ENCODE results near the gene MPO.

The MPO gene

DNA sequence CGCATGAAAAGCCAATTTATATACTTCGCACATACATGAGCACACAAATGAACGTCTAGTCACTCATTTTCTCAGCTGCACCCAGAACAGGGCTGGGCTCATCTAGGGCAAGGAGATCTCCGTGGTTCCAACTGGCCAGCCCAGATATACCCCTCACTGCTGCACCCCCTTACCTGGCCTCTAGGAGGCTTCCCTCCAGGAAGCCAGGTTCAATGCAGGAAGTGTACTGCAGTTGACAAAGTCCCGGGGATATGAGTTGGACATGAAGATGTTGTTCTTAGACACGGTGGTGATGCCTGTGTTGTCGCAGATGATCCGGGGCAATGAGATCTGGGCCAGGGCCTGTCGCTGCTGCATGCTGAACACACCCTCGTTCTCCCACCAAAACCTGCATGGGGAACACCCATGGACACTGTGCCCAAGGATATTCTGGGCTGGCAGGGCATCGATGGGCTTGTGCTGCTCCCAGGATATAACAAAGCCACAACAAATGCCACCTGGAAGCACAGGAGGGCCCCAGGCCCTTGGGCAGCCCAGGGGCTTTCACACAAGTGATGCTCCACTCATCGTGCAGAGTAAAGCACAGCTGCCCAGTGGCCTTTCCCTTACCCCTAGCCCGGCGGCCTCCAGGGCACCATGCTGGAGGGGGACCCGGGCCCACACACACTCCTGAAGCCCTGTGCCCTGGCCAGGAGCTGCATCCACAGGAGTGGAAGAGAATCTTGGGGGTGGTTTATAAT, 10.1 kb downstream of the MPO start:
- no peak overlapping the region for H3K27ac ChIP-seq
- DNase-seq (ENCODE audit: low spot score), result no peak
- no peak for TF ChIP-seq CTCF (IDR thresholded peaks at IDR 0.05)
- H3K4me3 ChIP-seq, result no peak overlapping the region

DNA sequence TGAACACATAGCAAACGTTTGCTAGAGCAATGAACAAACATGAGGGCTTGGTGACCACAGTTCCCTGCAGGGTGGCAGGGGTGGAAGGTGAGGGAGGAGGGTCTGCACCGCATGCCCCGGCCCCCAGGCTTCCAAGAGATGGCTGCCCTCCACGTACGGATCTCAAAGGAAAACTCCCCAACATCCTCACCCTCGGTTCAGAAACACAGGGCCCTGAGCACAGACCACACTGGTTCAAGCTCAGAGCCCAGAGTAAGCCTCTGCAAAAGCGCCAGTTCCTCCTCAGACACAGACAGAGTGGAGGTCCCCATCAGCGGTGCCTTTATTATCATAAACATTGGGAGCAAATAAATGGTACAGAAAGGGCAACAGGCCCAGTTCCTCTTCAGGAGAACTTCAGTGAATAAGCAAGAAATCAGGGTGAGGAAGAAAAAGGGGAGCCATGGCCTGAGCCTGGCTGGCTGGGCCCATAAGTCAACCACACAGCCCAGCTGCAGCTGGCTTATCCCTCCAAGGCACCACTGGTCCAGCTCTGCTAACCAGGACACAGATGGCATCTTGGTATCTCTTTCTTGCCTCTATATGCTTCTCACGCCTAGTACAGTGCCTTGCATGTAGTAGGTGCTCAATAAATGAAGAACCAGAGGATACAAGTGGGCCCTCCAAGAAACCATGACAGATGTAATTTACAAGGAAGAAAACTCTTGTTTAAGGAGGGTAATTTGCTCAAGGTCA, 11.0 kb downstream of the MPO start:
- no peak overlapping the region for H3K4me3 ChIP-seq
- DNase-seq (ENCODE audit: low spot score), result no peak
- no peak overlapping the region for H3K27ac ChIP-seq
- no peak for TF ChIP-seq CTCF (IDR thresholded peaks at IDR 0.05)

GRCh38 chr17:58268774-58269556, 11.8 kb downstream of the MPO start:
- Histone ChIP-seq H3K4me3 (no peak overlapping the region), H3K27ac (no peak overlapping the region)
- no peak for DNase-seq (ENCODE audit: low spot score)
- TF ChIP-seq CTCF (IDR thresholded peaks at IDR 0.05), result no peak

DNA sequence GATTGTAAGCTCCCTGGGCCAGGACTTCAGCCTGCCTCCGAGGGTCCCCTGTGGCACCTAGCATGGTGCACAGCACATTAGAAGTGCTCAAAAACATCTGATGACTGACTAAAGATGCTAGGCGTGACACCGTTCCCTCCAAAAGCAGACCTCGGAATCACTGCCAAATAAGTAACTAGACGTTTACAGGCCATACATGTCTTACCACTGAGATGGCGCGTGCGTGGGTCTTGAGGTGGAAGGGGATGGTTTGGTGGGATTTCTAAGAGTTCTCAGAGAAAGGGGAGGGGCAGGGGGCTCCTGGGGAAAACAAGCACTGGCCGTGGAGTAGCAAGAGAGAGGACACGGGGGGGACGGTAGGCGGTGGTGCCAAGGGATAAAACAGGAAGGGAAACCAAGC, 12.4 kb downstream of the MPO start:
- Histone ChIP-seq H3K27ac (no peak overlapping the region), H3K4me3 (no peak overlapping the region)
- no peak for TF ChIP-seq CTCF (IDR thresholded peaks at IDR 0.05)
- DNase-seq (ENCODE audit: low spot score), result no peak

DNA sequence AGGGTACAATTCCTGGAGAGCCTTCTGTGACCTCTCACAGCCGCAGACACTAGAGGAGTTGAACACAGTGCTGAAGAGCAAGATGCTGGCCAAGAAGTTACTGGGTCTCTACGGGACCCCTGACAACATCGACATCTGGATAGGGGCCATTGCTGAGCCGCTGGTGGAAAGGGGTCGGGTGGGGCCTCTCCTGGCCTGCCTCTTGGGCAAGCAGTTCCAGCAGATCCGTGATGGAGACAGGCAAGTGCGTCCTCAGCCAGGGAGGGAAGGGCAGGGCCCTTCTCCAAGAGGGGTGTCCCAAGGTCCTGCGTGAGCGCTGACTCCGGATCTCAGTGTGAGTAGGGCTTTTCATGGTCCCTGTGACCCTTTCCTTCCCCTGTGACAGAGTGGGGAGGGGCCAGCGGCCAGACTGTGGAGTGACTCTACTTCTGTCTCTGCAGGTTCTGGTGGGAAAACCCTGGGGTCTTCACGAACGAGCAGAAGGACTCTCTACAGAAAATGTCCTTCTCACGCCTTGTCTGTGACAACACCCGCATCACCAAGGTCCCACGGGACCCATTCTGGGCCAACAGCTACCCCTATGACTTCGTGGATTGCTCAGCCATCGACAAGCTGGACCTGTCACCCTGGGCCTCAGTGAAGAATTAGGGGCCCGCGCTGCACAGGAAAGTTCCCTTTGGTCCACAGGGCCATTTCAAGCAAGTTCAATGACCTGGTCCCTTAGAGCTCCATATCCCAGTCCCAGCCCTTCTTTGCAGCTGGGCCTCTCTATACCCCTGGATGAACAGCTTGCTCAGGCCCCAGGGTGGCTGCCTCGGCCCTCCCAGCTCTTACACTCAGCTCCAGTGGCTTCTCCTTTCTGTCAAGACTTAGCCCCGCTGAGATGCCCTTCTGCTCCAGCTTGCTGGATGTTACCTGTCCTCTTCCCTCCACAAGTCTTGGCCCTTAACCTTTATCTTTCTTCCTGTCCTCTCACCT, 13.1 kb downstream of the MPO start:
- TF ChIP-seq CTCF (IDR thresholded peaks at IDR 0.05), result no peak
- DNase-seq (ENCODE audit: low spot score), result no peak
- Histone ChIP-seq H3K4me3 (no peak overlapping the region), H3K27ac (no peak overlapping the region)

Measured in coronary artery (tissue), 2 donors.